COLO829 (cell line): ENCODE data around the gene PAQR3.
A peak's percentile ranks its signal among the peaks of the same experiment; 100 is the strongest.

Source experiments
- DNase-seq: peaks from one replicate; pipeline ENCODE4 v3.0.0; 2012; ENCODE audit warnings: low spot score

The PAQR3 gene, protein sequence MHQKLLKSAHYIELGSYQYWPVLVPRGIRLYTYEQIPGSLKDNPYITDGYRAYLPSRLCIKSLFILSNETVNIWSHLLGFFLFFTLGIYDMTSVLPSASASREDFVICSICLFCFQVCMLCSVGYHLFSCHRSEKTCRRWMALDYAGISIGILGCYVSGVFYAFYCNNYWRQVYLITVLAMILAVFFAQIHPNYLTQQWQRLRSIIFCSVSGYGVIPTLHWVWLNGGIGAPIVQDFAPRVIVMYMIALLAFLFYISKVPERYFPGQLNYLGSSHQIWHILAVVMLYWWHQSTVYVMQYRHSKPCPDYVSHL

DNA sequence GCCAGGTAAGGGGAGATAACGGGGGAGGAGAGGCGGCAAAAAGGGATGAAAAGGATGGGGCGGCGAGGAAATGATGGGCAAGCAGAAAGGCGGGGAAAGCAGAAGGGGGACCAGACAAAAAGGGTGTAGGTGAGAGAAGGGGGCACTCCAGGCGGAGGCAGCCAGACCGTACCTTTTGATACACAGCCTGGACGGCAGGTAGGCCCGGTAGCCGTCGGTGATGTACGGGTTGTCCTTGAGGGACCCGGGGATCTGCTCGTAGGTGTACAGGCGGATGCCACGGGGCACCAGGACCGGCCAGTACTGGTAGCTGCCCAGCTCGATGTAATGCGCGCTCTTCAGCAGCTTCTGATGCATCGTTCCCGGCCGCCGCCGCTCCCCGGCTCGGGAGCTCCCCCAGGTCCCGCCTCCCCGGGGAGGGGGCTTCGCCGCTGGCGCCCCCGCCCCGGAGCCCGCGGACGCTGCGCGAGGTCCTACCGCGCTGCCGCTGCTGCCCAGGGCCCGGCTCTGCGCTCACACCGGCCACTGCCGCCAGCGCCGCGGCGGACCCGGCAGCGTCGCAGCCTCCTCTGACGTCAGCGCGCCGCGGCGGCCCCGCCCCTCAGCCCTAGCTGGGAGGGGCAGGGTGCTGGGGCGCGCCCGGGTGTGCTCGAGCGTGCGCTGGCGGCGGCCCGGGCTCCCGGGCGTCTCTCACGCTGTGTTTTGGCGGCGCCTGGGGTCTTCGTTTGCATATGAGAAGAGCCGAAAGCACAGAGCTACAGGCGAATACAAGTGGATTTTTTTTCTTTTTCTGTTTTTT, at the start of gene PAQR3:
Gene PAQR3, minus strand, starts transcription at position 571 of the 799 bp plus-strand sequence. Its CDS starts 214 bp downstream, at position 357.
- DNase-seq = peak; percentile 92

DNA sequence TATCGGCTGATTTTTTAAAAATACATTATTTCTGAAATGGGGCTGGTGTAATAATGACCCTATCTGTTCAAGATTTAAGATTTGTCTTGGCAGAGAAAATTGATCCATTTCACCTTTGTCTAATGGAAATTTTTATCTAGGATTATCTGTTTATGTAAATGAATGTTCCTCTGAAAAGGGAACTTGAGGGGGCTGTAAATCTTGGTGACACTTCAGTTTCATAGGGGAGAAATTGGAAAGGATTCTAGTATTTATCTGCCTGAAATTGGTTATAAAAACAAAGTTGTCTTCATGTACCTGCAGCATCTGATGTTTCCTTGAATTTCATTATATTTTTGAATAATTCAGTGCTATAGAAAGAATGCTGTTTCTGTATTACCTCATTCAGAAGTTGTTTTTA, 48.4 kb upstream of the PAQR3 start:
- no peak for DNase-seq

DNA sequence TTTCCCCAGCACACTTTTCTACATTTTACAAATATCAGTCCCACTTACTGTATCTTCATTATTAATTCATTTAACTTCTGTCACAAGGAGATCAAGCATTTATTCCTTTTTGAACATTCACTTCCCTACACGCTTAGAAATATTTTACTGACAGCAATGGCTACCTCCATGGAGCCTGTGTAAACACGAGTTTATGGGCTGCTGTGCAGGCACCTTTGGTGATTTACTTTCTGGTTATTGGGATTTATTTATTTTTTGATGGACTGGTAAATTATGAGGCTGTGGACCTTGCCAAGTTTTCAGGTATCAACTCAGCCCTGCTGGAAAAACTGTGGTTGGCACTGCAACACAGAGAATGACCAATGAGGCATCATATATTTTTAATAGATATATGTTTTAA, 45.4 kb upstream of the PAQR3 start:
- DNase-seq = no peak

DNA sequence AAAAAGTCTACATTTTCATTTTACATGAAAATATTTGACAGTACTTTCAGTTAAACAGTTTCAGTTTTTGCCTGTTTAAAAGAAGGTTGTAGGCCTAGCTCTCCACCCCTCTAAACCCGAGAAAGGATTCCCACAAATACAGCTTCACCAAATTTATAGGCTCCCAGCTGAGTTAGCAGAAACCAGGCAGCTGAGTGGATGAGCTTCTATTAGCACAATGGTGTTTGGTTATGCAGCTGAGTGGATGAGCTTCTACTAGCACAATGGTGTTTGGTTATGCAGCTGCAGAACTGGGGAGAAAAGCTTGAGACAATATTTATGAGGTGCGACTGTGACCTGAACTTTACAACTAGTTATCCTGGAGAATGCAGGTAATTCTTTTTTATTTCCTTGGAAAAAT, 36.6 kb upstream of the PAQR3 start:
- DNase-seq = no peak

DNA sequence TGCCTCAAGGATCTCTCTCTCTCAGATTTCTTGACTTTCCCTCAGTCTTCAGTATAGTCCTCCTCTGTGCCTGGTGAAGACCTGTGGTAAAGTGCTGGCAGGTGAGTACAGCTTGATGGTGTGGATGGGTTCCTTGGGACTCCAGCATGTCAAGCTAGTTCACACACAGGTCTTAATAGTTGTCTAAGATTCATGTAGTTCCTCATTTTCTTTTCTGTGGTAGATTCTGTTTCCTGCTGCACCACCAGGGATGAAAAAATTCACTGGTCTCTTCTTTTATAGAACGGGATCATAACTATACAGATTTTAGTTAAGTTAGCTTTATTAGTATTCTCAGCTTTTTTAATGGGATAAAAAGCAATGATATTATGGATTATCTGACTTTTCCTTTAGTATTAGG, 32.5 kb upstream of the PAQR3 start:
- DNase-seq = no peak

DNA sequence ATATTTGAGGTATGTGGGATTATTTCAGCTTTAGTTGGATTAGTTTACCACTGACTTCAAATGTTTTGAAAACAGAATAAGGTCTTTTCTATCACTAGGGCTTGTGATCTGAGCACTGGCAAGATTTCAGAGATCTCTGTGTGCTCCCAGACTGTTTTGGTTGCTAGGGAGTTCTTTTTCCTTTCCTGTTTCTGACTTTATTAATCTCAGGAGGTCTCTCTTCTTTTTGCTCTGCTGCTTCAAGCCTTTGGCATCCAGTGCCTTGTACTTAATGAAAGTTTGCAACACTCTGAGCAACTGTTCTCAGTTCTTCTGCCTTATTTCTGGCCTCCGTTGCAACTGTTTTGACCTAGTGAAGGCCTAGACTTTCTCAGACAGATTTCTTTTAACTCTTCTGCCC, 32.1 kb upstream of the PAQR3 start:
- no peak for DNase-seq

DNA sequence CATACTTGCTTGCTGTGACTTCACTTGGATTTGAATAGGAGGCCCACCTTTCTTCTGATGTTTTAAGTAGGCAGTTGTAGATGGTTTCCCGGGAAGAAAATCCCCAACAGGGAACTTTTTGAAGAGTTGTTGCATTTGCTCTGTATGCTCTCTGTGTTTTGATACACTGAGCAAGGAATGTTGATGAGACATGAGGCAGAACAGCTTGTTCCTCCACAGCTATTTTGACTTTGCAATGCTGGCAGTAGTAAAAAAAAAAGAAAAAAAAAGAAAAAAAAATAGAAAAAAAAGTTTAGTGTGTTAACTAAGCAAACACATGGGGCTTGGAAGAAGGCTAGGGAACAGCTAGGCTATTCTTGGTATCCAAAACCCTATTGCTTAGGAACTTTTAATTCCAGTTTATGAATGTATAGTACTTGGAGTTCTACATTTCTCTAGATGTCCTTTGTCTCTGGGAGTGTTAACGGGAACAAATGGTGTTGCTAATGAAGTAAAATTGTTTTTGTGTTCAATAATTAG, 23.4 kb upstream of the PAQR3 start:
- DNase-seq = no peak

DNA sequence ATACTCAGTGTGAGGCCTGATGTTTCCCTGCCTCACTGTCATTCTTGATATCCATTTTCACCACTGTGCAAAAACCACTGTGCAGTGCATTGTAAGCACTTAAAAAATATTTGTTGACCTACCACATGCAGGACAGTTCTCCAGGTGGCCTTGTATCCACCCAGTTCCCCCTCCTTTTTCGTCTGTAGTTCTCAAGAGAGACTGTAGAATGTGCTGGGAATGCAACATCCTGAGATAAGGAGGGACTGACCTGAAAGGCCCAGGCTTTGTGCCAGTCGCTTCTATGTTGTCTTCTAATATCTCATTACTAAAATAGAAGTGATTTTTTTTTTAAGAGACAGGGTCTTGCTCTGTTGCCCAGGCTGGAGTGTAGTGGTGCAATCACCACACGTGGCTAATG, 21.7 kb upstream of the PAQR3 start:
- DNase-seq = no peak

DNA sequence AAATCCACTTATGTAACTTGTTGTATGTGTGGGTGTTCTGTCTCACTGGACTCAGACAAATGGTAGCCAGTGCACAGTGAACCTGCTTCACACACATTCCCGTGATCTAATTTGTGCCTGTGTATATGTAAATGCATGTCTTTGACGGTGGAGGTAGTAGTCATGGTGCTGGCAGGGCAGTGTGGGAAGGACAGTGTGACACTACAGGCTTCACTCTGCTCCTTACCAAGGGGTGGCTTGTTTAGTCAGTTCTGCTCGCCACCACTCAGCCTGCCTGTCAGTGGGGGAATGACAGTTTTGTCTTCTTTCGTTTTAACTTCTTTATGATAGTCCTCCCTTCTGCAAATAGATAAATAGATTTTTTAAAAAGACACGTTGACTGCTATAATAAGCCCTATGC, 17.7 kb upstream of the PAQR3 start:
- DNase-seq = no peak

DNA sequence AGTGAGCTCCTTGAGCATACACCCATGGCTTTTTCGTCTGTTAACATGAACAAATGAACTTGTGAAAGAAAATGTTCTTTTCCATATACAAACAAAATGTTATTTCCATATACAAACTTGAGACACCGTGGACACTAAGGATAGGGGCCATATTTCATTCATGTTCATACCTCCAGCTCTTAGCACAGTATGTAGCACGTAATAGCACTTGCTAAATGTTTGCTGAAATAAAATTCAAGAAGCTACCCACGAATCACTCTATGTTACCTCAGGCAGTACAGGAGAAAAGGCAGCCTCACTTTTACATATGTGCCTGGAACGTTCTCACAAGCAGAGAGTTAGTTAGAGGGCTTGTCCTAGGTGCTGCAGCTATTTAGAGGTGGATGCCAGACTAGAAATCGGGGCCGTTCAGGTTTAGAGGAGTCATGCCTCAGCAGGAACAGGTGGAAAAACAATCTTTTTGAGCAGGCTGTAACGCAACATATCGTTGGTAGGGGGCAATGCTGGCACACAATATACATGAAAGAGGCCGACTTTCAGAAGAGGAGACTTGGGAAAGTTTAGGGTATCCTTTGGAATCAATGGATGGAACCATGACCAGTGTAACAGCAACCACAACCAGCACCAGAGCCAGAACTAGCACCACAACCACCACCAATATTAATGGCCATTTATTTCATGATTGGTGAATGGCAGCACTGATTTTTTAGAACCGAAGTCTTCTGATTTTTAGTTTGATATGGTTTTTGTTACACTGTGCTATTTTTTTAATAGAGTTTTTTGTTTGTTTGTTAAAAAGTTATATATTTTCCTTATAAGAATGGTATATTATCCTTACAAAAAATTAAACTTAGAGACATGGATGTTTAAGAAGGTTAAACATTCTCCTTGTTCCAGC, 14.8 kb upstream of the PAQR3 start:
- no peak for DNase-seq

DNA sequence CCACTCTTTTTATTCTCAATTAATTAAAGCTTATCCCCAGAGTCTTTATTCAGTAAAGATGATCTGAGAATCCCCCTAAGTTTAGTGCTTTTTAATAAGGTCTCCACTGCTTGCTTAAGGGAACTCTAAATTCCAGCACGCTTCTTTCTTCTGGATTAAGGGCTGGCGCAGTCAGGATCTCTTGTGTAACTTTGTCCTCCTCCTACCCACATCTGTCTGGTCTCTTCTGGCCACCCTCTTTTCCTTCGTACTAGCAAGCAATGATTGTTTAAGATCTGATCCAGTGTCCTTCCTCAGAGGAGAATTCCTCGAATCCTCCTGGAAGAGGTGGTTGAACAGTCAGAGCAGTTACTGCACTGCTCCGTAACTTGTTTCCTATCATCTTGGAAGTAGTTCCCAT, 14.0 kb upstream of the PAQR3 start:
- no peak for DNase-seq

DNA sequence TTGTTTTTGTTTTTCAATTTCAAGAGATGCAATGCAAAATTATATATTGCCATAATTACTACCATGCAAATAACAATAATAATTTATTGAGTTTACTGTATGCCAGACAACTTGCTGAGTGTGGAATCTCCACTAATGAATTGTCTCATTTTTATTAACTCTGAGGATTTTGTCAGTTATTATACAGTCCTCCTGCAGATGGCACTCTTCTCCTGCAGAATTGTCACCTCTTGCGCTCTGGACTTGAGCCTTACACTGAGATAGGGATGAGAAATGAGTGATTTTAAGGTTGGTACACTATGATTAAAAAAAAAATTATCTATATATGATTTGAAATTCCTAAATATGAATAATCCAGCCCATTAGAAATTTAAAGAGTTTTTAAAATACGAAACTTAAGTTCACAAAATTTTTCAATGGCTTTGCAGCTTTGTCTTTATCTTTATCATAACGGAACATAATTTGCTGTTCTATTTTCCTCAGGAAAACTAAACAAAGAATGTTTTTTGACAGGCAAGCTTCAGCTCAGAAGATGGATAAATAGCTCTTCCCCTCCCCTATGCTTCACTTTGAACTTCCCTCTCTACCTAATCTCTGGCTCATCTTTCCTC, 12.7 kb upstream of the PAQR3 start:
- DNase-seq = peak; percentile 66

DNA sequence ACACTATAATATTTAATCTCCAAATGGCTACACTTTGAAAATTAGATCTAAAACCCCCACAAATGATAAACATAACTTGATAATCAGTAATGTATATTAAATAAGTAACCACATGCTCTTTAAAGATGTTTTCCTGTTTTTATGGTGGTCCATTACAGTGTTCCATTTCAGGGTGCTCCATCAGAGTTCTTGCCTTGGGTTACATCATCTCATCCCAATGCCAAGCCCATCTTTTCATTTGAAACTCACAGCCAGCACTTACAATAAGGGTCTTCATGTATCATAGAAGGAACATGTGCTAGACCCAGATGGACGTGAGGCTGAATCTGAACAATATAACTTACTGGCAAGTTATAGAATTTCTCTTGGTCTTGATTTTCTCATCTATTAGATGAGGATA, 10.5 kb upstream of the PAQR3 start:
- no peak for DNase-seq

DNA sequence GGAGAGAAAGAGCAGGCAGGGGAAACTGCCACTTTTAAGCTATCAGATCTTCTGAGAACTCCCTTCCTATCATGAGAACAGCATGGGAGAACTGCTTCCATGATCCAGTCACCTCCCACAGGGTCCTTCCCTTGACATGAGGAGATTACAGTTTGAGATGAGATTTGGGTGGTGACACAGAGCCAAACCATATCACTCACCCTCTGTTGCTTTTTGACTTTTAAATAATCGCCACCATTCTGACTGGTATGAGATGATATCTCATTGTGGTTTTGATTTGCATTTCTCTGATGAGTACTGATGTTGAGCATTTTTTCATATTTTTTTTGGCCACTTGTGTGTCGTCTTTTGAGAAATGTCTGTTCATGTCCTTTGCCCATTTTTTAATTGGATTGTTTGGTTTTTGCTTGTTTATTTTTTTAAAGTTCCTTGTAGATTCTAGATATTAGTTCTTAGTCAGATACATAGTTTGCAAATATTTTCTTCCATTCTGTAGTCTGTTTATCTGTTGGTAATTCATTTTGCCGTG, 6.5 kb upstream of the PAQR3 start:
- no peak for DNase-seq

DNA sequence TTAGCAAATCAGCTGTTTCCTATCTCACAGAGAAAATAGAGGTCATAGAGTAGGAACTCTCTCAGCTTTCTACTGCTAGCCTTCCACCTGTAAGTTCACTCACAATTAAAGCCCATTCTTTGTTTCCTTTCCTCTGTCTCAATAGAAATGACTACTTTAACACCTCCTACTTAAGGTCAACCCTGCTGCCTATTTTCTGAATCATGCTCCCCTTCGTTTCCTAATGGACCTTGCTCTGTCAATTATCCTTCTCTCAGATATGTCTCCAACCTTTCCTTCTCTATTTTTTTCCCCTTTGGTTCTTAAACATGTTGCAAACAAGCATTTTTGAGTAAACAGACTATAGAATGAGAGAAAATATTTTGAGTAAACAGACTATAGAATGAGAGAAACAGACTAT, 5.1 kb upstream of the PAQR3 start:
- DNase-seq = no peak

DNA sequence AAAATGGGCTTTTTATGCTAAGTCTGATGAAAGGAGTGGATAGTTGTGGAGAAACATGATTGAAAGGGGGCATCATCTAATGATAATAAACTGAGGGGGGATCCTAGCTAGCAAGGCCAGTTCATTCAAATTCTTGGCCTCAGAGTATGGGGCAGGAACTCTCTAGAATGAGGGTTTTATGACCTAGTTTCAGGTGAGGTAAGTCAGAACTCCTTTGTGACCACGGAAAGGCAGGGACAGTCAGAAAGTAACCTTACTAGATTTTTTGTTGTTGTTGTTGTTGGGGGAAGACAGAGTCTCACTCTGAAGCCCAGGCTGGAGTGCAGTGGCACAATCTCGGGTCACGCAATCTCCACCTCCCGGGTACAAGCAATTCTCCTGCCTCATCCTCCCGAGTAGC, 1.5 kb upstream of the PAQR3 start:
- no peak for DNase-seq

DNA sequence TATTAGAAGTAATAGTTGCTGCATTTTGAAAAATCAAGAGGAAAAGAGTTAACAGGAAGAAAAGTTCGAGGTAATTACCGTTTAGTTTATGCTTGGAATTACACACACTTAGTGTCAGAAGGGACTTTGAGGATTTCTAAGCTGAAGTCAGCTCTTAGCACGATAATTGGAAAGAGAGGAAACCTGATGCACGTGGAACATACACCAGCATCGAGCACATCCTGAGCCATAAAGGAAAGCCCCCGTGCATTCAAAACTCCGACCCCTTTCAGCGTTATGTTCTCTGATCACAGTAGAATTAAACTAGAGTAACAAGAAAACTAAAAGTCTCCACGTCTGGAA, 400 bp upstream of the PAQR3 start:
- DNase-seq = no peak

DNA sequence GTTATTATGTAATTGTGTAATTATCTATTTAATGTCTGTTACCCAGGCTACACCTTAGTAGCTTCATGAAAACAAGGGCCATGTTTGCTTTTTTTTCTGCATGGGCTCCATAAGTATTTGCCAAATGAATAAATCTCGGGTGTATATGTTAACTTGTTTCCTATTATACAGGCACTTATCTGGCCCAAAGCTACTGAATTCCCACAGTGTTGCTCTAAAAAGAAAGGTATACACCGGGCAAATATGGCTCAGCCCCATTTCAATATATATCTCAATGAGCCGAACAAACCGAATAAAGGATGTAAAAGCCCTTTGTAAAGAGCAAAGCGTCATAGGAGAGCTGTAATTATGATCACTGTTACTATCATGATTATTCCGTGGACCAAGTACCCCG, 767 bp downstream of the PAQR3 start:
- no peak for DNase-seq

DNA sequence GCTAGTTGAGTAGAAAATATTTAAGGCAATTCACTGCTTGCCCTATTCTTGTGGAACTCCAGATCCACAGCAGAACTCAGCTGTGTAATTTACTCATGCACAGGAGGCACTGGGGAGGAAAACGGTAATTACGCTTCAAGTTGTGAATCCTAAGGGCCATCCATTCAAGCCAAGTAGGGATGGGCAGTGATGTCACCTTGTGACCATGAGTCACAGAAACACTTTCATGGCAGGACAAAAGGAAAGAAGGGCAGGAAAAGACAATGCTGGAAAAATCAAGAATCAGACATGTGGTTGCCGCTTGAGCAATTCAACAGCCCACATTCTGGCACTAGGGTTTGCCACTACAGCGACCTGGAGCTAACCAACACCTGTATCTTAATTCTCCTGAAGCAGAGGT, 1.4 kb downstream of the PAQR3 start:
- DNase-seq = no peak

DNA sequence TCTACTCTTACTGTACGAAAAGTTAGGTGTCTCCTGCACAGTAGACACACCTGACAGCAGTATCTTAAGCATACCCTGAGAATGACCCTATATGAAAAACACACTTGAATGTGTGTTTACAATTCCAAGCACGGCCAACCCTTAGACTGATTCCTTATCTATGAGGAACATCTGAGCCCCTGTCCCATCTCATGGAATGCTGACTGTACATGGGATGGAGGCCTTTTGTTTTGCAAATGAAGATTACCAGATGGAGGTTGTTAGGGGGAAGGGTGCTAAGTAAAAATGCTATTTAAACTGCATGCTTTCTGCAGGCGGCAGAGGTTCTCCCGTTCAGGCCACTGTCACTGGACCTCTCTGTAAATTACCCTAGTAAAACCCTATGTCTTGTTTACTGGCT, 2.2 kb downstream of the PAQR3 start:
- no peak for DNase-seq

DNA sequence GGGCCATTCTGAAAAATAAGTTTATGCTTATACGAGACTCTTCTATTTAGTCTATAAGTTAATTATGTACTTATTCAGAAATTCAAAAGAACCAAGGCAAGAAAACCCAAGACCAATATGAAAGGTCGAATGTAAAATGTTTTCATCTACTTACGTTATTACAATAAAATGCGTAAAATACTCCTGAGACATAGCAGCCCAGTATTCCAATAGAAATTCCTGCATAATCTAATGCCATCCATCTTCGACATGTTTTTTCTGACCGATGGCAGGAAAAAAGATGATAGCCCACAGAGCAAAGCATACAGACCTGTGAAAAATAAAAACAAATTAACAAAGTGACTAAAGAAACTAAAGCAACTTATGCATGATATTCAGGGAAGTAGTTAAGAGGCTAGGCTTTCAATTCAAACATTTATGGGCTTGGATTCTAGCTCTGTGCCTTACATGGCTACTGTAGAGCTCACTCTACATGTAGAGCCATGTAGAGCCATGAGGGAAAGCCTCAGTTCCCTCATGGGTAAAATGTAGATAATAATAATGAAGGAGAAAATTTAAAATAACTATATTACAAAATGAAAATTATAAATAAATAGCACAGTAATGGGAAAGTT, 9.1 kb downstream of the PAQR3 start:
- no peak for DNase-seq
